NCI-H1092 (cell line): ENCODE results near the gene PLEKHN1.

Experiments used
- DNase-seq: peaks from one replicate; lab custom pipeline; 2025; lab: John Stamatoyannopoulos, UW

The PLEKHN1 gene

DNA sequence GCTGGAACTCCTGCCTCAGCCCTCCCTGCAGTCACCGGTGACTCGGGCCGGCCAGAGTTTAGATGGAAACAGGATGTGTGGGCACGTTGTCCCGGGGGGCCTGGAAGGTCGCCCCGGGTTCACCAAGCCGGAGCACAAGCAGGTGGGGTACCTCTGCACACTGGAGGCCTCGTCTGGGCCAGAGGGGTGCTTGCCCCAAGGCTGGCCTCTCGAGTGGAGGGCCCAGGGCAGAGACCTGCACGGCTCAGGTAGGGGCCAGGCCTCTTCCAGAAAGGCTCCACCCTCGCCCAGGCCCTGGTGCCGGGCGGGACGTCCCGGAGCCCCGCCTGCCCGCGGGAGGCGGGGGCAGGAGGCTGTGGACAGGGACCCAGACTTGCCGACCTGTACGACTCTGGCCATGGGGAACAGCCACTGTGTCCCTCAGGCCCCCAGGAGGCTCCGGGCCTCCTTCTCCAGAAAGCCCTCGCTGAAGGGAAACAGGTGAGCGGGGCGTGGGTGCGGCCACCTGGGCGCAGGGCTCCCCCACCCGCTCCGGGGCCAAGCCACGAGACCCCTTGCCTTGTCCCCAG lies at the start of gene PLEKHN1:
Gene PLEKHN1, plus strand, starts transcription at position 348 of the 569 bp plus-strand sequence. Its CDS starts 50 bp downstream, at position 398.
- DNase-seq, result no peak

- DNase-seq, result no peak
Observed at GRCh38 chr1:917076-917459, 49.2 kb upstream of the PLEKHN1 start.

DNA sequence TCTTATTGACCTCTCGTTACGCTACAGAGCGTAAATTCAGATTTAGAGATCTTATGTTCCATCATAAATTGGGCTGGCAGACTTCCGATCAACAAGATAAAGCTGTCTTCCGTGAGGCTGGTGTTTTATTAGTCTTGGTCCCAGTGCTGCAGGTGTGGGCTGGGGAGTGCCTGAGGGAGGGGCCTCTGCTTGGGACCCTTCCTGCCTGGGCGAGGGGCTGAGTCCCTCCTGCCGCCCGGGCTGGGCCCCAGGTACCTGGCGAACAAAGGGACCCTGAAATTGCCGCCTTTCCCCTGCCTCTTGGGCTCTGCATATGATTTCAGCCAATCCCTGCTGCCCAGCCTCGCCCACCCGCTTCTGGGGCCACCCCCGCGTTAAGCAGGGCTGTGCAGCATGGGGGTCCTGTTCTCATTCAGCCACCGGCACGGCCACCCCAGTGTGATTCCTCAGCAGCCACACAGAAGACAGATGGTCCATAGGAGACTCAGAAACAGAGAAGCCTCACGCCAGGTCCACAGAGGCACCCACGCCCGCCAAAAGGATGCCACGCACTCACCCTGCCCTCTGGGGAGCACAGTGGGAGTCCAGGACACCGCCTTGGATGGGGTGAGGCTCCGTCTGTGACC lies 48.7 kb upstream of the PLEKHN1 start:
- DNase-seq, result no peak

- no peak for DNase-seq
Observed at GRCh38 chr1:918353-918752, 47.9 kb upstream of the PLEKHN1 start.

DNA sequence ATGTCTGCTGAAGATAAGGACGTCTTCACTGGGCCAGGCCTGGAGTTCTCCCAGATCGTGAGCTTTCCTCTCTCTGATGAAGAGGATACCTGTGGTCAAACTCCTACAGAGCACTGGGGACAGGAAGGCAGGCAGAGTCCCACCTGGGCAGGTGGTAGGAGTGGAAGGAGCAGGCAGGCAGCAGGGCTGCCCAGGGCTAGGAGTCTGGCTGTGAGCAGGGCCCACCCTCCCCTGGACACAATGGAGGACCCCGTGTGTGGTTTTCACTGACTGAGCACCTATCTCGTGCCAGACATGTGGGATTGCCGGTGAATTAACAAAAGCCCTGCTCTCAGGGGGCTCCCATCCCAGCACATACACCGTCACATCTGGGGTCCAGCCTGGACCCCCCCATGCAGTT lies 47.4 kb upstream of the PLEKHN1 start:
- no peak for DNase-seq

DNA sequence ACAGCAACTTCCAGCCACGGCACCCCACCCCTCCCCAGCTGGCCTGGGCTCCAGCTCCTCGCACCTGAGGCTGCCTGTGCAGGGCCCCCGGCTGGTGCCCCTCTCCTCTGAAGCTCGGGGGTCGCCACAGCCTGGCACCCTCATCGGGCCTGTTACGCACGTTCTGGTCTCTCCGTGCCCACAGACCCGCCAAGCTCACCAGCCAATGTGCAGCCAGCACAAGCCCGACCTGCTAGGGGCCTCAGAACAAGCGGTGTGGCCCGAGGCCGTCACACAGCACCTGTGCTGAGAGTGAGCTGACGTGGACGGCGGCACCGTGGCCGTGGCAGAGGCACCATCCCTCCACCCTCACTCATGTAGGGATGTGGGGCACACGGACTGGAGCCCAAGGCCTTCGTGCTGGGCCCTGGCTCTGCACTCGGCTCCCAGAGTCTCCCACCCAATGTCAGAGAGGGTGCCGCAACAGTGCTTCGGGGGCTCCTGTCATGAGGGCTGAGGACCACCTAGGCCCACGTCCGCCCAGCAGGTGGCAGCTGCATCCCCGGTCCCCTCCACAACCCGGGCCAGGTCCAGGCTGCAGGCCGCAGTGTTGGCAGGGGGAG lies 46.9 kb upstream of the PLEKHN1 start:
- no peak for DNase-seq

- no peak for DNase-seq
Observed at GRCh38 chr1:920010-920409, 46.3 kb upstream of the PLEKHN1 start.

GRCh38 chr1:920521-920920 lies 45.8 kb upstream of the PLEKHN1 start:
- no peak for DNase-seq

GRCh38 chr1:921011-921837 lies 45.1 kb upstream of the PLEKHN1 start:
- peak; percentile 18 for DNase-seq

DNA sequence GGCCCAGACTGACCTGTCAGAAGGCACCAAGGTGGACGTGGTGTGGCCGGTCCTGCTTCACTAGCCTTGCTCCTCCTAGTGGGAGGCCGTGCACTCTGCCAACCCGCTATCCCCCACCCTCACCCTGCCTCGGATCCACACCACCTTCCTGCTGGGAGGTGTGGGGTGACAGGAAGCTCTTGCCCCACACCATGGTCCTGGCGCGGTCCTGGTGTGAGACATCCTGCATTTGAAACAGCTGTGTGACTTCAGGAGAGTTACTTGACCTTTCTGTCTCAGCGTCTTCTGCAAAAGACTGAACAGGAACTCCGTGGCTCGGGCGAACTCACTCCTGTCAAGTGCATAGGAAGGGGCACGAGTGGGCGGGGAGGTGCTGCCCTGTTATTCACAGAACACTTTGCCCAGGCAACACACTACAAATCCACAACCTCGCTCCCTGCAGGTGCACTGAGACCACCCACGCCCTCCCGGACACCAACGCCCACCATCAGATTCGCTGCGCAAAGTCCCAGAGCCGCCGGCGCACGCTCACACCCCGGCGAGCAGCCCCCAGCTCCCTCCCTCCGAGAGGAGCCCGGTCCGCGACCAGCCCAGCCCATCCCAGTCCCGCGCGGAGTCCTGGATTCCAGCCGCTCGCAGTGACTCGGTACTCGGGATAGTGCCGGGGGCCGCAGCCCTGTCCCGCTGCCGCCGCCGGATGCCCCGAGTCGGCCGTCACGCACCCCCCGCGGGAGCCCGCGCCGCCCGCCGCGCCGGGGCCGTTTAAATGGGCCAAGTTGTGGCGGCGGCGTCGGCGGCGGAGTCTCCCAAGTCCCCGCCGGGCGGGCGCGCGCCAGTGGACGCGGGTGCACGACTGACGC lies 42.9 kb upstream of the PLEKHN1 start, which contains the start of gene SAMD11:
Gene SAMD11, plus strand, starts transcription at position 793 of the 860 bp plus-strand sequence. CDS start 509 bp downstream, outside the sequence.
- peak; percentile 12 for DNase-seq

DNA sequence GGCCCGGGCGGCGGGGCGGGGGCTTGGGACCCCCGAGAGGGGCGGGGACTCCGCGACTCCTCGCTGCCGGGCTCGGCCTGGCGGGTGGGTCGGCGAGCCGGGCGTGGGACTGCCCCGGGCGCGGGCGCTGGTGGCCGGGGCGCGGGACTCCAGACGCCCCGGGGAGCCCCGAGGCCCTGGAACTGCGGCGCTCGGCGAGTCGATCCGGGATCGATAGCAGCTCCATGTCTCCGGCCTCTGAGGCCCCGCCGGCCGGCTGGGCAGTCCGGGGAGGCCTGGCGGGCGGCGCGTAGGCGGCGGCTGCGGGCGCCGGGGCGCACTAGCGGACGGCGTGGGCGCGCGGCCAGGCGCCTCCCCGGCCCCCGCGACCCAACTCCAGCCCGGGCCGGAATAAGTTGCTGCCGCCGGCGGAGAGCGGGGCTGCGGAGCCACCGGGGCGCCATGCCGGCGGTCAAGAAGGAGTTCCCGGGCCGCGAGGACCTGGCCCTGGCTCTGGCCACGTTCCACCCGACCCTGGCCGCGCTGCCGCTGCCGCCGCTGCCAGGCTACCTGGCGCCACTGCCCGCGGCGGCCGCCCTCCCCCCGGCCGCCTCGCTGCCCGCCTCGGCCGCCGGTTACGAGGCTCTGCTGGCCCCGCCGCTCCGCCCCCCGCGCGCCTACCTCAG lies 42.2 kb upstream of the PLEKHN1 start:
- no peak for DNase-seq

DNA sequence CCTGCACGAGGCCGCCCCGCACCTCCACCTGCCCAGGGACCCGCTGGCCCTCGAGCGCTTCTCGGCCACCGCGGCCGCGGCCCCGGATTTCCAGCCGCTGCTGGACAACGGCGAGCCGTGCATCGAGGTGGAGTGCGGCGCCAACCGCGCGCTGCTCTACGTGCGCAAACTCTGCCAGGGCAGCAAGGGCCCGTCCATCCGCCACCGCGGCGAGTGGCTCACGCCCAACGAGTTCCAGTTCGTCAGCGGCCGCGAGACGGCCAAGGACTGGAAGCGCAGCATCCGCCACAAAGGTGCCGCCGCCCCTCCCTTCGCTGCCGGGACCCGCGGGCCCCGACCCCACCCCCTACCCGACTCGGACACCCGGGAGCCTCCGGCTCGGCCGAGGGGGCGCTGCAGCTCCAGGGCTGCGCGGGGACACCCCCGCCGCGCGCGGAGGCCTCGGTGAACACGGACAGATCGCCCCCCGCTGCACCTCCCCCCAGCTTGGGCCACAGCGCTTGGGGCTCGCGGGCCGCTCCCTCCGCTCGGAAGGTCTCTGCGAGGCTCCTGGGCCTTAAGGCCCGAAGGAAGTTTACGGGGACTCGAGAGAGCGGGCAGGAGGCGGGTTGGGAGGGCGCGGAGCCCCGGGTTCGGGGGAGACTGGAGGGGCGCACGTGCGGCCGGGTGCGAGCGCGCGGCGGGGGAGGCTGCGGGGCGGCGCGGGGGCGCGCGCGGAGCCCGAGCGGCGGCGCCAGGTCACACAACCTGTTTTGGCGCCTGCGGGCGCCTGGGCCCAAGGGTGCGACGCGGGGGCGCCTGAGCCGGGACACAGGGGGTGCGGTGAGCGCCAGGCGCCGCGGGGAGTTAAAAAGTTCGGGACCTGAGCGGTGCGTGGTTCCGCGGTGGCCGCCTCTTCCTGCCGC lies 41.4 kb upstream of the PLEKHN1 start:
- no peak for DNase-seq

DNA sequence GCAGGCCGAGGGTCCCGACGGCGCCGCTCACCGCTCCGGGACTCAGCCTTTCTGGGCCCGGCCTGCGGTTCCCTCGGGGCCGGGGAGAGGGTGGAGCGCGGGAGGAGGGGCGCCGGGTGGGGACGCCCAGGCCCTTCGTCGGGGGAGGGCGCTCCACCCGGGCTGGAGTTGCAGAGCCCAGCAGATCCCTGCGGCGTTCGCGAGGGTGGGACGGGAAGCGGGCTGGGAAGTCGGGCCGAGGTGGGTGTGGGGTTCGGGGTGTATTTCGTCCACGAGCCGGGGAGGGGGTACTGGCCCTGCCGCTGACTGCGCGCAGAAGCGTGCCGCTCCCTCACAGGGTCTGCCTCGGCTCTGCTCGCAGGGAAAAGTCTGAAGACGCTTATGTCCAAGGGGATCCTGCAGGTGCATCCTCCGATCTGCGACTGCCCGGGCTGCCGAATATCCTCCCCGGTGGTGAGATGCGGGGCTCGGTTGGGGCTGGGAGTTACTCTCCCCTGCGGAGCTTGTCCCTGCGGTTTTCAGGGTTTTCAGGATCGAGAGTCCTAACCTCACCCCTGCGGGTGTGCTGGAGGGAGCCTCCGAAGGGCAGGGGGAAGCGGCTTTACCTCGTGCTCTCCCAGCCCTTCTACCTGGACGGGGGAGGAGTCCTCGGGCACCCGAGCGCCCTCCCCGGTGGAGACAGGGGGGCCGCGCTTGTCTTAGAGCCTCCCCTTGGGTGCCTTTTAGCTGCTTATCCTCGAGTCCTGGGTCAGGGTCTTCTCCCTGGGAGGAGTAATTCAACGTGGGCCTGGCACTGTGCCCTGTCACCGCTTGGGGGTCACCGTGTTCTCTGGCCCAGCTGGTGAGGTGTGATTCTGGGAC lies 40.5 kb upstream of the PLEKHN1 start:
- DNase-seq, result no peak

DNA sequence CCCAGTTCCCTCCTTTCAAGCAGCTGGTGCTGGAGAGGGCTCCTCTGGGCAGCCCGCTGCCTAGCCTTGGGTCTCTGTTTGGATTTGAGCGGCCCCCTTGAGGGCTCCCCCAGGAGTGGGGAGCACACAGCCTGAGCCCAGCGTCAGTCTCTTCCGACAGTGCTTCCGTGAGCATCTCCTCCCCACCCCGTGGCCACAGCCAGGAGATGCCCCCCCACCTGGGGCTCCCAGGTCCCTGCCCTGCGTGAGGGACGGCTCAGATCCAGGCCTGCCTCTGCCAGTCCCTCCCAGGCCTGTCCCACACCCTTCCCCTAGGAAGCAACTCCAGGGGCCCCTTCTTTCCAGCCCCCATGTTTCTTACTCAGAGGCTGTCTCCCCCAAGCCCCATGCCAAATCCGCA lies 39.0 kb upstream of the PLEKHN1 start:
- DNase-seq, result no peak

DNA sequence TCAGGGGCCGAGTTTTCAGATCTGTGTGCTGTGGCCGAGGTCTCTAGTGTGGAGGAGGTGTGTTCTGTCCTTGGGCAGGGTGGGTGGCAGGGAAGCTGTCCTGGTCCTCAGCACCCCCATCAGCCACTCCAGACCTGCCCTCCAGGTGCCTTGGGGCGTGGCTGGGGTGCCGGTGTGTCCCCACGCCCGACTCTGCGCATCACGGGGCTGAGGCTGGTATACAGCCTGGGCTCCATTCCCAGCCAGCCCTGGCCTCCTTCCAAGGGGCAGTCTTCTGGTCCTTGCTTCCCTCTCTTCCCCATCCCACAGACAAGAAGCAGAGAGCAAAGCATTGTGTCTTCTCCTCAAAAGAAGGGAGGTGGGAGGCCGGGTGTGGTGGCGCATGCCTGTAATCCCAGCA lies 38.5 kb upstream of the PLEKHN1 start:
- DNase-seq, result no peak

GRCh38 chr1:928825-929661 lies 37.2 kb upstream of the PLEKHN1 start:
- DNase-seq, result no peak

DNA sequence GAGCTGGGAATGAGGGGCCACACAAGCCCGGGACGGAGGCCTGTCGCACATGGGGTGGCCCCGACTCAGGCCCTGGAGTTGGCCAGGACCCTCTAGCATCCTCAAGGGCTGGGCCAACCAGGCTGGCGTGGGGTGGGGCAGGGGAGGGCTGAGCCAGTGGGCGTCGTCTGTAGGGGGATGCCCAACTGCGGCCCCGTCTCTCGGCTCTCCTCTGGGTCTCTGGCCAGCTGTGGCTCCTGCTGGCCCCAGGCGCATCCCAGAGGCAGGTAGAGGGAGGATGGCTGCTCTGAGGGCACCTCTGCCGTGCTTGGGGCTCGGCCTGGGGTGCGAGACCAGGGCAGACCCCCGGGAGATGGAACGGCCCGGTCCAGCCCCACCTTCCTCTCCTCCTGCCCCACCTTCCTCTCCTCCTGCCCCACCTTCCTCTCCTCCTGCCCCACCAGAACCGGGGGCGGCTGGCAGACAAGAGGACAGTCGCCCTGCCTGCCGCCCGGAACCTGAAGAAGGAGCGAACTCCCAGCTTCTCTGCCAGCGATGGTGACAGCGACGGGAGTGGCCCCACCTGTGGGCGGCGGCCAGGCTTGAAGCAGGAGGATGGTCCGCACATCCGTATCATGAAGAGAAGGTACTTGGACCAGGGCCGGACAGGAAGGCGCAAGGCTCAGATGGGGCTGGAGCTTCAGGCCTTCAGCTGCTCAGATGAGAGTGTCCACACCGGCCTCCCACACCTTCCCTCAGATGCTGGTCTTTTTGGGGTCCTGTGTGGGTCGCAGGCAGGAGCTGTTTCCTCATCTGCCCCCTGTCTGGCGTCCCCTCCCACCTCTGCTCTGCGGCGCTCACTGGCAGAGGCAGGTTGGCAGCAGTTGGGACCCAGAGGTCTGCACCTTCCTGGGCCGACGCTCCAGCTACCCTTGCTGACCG lies 36.3 kb upstream of the PLEKHN1 start:
- no peak for DNase-seq
